Putamen (tissue), 1 donor: ENCODE data around the gene FAM107B.

Source experiments
- DNase-seq: peaks from one replicate; pipeline ENCODE4 v3.0.0-alpha.2; 2016; ENCODE audit warnings: low spot score

Gene FAM107B

GRCh38 chr10:14578060-14578952, 196.4 kb downstream of the FAM107B start:
- DNase-seq = no peak

- no peak for DNase-seq
Measured at GRCh38 chr10:14574885-14575284, 199.8 kb downstream of the FAM107B start.

- DNase-seq = no peak
Measured at GRCh38 chr10:14574291-14574690, 200.4 kb downstream of the FAM107B start.

GRCh38 chr10:14573666-14574261, 200.9 kb downstream of the FAM107B start:
- no peak for DNase-seq

GRCh38 chr10:14572811-14573210, 201.9 kb downstream of the FAM107B start:
- no peak for DNase-seq

GRCh38 chr10:14571866-14572507, 202.7 kb downstream of the FAM107B start:
- DNase-seq = peak; percentile 94

GRCh38 chr10:14570800-14571199, 203.9 kb downstream of the FAM107B start:
- DNase-seq = no peak

- no peak for DNase-seq
Measured at GRCh38 chr10:14569274-14570060, 205.2 kb downstream of the FAM107B start.

GRCh38 chr10:14567421-14567820, 207.3 kb downstream of the FAM107B start:
- no peak for DNase-seq

- no peak for DNase-seq
Measured at GRCh38 chr10:14566498-14566897, 208.2 kb downstream of the FAM107B start.

GRCh38 chr10:14565199-14565598, 209.5 kb downstream of the FAM107B start:
- no peak for DNase-seq

GRCh38 chr10:14564268-14564744, 210.4 kb downstream of the FAM107B start:
- DNase-seq = no peak

GRCh38 chr10:14563359-14563940, 211.2 kb downstream of the FAM107B start:
- DNase-seq = no peak

GRCh38 chr10:14563076-14563336, 211.7 kb downstream of the FAM107B start:
- DNase-seq = no peak

GRCh38 chr10:14562218-14563075, 212.2 kb downstream of the FAM107B start:
- no peak for DNase-seq

- DNase-seq = peak; percentile 74
Measured at GRCh38 chr10:14560791-14561765, 213.6 kb downstream of the FAM107B start.

GRCh38 chr10:14560274-14560673, 214.4 kb downstream of the FAM107B start:
- no peak for DNase-seq

- no peak for DNase-seq
Measured at GRCh38 chr10:14558025-14558424, 216.7 kb downstream of the FAM107B start.

GRCh38 chr10:14557567-14557966, 217.1 kb downstream of the FAM107B start:
- DNase-seq = no peak
